CD4-positive, alpha-beta T cell treated with Interleukin-17A for 4 hours (primary cell): Measurements from ENCODE around the gene FIGNL1.

Source experiments
- DNase-seq: peaks from one replicate; pipeline ENCODE4 v3.0.0-alpha.2; 2020; ENCODE audit warnings: mixed read lengths

The FIGNL1 gene

GRCh38 chr7:50394315-50394714 lies 55.8 kb downstream of the FIGNL1 start:
- no peak for DNase-seq
